Activated T-helper 17 cell treated with anti-CD3 and anti-CD28 coated beads, Interleukin-2, amount 50 U/mL, for 72 hours (primary cell): Measurements from ENCODE around the gene DNASE1L2. TPM values are rescaled to one million over a fixed set of nuclear protein-coding genes. Genes with fewer than 3 reads are reported as not detected.
"Not testable (repeated sequence)": the region's sequence is repeated elsewhere in the genome, so short reads cannot be mapped to it uniquely, and the experiment has no call there.

Source experiments
- ATAC-seq: fragments of 150-1000 bp; cut with Tn5 transposase; replicated peaks from 2 replicates; pipeline ENCODE4 v1.10.0; 2021; ENCODE audit warnings: mild to moderate bottlenecking, moderate library complexity
- H3K27ac Mint-ChIP-seq: one replicate; pipeline ENCODE4 v1.8.0; 2022; ENCODE audit warnings: mixed read lengths
- H3K27me3 Mint-ChIP-seq: one replicate; pipeline ENCODE4 v1.8.0; 2022; ENCODE audit warnings: mixed read lengths
- H3K36me3 Mint-ChIP-seq: one replicate; pipeline ENCODE4 v1.8.0; 2022; ENCODE audit warnings: low read depth, mild to moderate bottlenecking, mixed read lengths
- H3K4me1 Mint-ChIP-seq: one replicate; pipeline ENCODE4 v1.8.0; 2022; ENCODE audit warnings: mixed read lengths
- H3K4me3 Mint-ChIP-seq: one replicate; pipeline ENCODE4 v1.8.0; 2022; ENCODE audit warnings: mild to moderate bottlenecking, mixed read lengths
- H3K9me3 Mint-ChIP-seq: one replicate; pipeline ENCODE4 v1.8.0; 2022; ENCODE audit warnings: mixed read lengths
- total RNA-seq, 2 donors: library from RNA; stranded (reverse); gene quantifications; one replicate each; pipeline ENCODE4 v1.2.3, GENCODE V29; 2022

DNASE1L2 gene
- total RNA-seq, 2 donors from 2014 or later, result 2.4 to 2.7 TPM

GRCh38 chr16:2237102-2237482, 848 bp downstream of the DNASE1L2 start:
- no peaks in the 10 kb centered on the region for H3K9me3 Mint-ChIP-seq
- H3K27me3 Mint-ChIP-seq, result no peaks in the 10 kb centered on the region
- H3K4me1 Mint-ChIP-seq, result no peaks in the 10 kb centered on the region
- peaks cover 29% of the 10 kb centered on the region for H3K36me3 Mint-ChIP-seq
- H3K27ac Mint-ChIP-seq, result no peak overlapping the region
- no peak overlapping the region for H3K4me3 Mint-ChIP-seq
- ATAC-seq, result no peak

GRCh38 chr16:2237493-2238149, 1.4 kb downstream of the DNASE1L2 start:
- no peak overlapping the region for H3K27ac Mint-ChIP-seq
- ATAC-seq, result no peak
- H3K4me3 Mint-ChIP-seq, result no peak overlapping the region
- H3K9me3 Mint-ChIP-seq, result no peaks in the 10 kb centered on the region
- H3K36me3 Mint-ChIP-seq, result peaks cover 34% of the 10 kb centered on the region
- H3K27me3 Mint-ChIP-seq, result no peaks in the 10 kb centered on the region
- H3K4me1 Mint-ChIP-seq, result no peaks in the 10 kb centered on the region

DNA sequence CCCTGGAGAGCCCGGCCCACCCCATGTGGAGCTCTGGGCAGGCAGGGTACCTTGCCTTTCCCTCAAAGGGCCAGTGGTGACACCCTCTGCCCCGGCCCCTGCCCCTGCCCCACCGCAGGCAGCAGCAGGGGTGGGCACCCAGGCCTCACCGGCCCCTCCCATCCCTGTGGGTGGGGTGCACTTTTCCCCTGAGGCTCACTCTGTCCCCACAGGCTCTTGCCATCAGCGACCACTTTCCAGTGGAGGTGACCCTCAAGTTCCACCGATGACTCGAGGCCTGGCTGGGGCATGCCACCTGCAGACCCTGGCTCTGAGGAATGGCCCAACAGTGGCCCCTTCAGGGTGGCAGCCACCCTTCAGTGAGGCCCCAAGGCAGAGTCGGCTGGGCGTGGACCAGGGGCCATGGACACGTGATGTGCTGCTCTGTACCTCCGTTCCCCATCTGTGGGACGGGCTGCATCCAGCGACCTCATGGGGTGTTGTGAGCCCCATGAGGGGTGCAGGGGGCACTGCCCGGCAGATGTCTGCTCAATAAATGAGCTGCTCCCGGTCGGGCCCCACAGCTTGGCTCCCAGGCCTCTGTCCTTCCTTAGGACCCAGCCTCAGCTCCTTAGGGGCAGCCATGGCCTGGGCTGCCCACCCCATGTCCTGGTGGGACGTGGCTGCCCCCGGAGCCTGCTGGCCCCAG, 2.0 kb downstream of the DNASE1L2 start:
- Mint-ChIP-seq H3K4me1 (no peaks in the 10 kb centered on the region), H3K9me3 (no peaks in the 10 kb centered on the region), H3K36me3 (peaks cover 35% of the 10 kb centered on the region), H3K27me3 (no peaks in the 10 kb centered on the region), H3K4me3 (no peak overlapping the region), H3K27ac (no peak overlapping the region)
- no peak for ATAC-seq

DNA sequence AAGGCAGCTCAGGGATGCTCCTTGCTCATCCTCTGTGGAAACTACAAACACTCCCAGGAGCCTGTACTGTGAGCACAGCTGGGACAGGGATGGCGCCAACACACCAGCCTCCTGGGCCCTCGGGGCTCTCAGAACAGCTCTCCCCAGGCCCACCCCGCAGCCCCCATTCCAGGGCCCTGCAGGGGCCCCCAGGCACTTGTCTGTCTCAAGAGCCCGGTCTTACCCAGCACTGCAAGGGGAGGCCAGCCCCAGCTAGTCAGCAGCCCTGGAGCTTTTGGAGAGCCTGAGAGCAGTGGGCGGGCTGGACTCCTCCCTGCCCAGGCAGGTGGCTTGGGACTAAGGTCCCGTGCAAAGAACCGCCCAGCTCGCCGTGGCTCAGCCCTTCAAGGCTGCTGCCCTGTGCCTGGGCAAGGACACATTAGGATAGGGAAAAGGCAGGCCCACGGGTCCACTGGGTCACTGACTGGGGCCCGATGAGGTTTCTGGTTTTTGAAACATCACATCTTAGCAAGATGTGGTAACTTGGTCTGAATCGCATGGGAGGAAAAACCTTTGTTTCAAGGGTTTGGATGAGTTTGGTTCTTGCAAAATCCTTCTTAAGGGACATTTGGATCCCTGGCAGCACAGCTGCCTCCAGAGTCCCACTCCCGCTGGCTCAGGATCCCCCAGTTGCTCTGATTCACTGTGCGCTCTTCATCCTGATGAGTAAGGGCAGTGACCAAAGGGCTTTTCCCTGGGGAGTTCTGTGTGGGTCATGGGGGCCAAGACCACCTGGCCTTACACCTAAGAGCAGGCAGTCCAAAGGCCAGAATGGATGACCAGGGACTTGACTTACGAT, 2.8 kb downstream of the DNASE1L2 start:
- peaks cover 29% of the 10 kb centered on the region for H3K36me3 Mint-ChIP-seq
- no peaks in the 10 kb centered on the region for H3K9me3 Mint-ChIP-seq
- ATAC-seq, result no peak
- H3K4me1 Mint-ChIP-seq, result no peaks in the 10 kb centered on the region
- H3K4me3 Mint-ChIP-seq, result no peak overlapping the region
- no peaks in the 10 kb centered on the region for H3K27me3 Mint-ChIP-seq
- no peak overlapping the region for H3K27ac Mint-ChIP-seq

DNA sequence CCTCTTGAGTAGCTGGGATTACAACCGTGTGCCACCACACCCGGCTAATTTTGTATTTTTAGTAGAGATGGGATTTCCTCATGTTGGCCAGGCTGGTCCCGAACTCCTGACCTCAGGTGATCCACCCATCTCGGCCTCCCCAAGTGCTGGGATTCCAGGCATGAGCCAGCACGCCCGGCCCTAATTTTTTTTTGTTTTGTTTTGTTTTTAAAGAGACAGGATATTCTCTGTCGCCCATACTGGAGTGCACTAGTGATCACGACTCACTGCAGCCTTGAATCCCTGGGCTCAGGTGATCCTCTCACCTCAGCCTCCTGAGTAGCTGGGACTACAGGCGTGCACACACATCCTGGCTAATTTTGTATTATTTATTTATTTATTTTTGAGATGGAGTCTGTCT, 4.1 kb downstream of the DNASE1L2 start:
- H3K4me3 Mint-ChIP-seq, H3K4me1 Mint-ChIP-seq, H3K9me3 Mint-ChIP-seq, H3K27ac Mint-ChIP-seq, H3K27me3 Mint-ChIP-seq, ATAC-seq: not testable (repeated sequence)
- peaks cover 23% of the 10 kb centered on the region for H3K36me3 Mint-ChIP-seq

DNA sequence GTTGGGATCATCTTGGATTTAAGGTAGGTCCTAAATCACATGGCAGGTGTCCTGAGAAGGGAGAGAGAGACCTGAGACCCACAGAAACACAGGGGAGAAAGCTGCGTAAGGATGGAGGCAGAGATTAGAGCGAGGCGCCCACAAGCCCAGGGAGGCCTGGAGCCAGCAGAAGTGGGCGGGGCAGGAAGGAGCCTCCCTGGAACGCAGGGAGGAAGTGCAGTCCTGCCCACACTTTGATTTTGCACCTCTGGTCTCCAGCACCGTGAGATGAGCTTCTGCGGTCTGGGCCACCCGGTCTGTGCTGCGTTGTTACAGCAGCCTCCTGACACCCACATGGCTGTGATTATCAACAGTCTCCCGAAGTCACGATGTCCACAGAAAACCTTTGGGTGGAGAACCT, 6.4 kb downstream of the DNASE1L2 start:
- no peak overlapping the region for H3K4me3 Mint-ChIP-seq
- no peak for ATAC-seq
- H3K36me3 Mint-ChIP-seq, result peaks cover 32% of the 10 kb centered on the region

DNA sequence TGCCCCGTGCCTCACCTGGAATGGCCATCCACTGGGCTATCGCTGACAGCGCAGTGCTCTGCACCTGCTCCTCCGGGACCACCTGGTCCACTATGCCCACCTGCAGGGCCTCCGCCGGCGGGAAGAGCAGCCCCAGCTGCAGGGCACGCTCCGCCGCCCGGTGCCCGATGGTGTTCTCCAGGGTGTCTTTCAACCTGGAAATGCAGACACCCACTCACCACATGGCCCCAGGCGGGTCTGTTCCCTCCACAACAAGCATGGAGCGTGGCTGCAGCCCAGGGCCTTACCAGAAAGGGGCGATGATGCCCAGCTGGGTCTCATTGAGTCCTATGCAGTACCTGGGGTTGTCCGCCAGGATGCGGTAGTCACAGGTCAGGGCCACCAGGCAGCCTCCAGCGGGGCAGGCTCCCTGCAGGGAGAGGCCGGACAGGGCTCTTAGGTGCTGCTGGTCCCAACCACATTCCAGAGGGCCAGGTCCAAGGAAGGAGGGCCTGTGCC, 6.8 kb downstream of the DNASE1L2 start:
- H3K27ac Mint-ChIP-seq, result no peak overlapping the region
- no peaks in the 10 kb centered on the region for H3K27me3 Mint-ChIP-seq
- H3K4me3 Mint-ChIP-seq, result no peak overlapping the region
- H3K4me1 Mint-ChIP-seq, result no peaks in the 10 kb centered on the region
- H3K9me3 Mint-ChIP-seq, result no peaks in the 10 kb centered on the region
- H3K36me3 Mint-ChIP-seq, result peaks cover 37% of the 10 kb centered on the region
- no peak for ATAC-seq

More for the DNA sequence above, 6.4 kb downstream of the DNASE1L2 start:
- H3K27me3 Mint-ChIP-seq, result no peaks in the 10 kb centered on the region
- no peaks in the 10 kb centered on the region for H3K9me3 Mint-ChIP-seq
- no peak overlapping the region for H3K27ac Mint-ChIP-seq
- no peaks in the 10 kb centered on the region for H3K4me1 Mint-ChIP-seq

DNA sequence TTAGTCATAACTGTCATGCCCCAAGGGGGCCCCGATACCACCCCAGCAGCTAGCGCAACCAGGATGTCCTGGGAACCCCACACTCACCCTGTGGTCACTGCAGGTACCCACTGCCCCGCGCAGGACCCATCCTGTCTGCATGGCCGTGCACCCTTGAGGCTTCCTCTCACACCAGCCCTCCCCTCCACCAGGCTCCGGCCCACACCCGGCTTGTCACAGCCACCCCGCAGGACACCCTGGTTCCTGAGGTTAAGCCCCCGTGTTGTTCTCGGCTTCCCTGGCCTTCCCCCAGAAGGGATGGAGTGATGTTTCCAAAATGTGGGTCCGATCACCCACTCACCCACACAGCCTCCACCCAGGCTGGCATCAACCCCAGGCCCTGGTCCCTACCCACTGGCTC, 7.5 kb downstream of the DNASE1L2 start:
- no peaks in the 10 kb centered on the region for H3K4me1 Mint-ChIP-seq
- no peak overlapping the region for H3K4me3 Mint-ChIP-seq
- peaks cover 43% of the 10 kb centered on the region for H3K36me3 Mint-ChIP-seq
- no peaks in the 10 kb centered on the region for H3K27me3 Mint-ChIP-seq
- H3K9me3 Mint-ChIP-seq, result no peaks in the 10 kb centered on the region
- H3K27ac Mint-ChIP-seq, result no peak overlapping the region
- ATAC-seq, result no peak

DNA sequence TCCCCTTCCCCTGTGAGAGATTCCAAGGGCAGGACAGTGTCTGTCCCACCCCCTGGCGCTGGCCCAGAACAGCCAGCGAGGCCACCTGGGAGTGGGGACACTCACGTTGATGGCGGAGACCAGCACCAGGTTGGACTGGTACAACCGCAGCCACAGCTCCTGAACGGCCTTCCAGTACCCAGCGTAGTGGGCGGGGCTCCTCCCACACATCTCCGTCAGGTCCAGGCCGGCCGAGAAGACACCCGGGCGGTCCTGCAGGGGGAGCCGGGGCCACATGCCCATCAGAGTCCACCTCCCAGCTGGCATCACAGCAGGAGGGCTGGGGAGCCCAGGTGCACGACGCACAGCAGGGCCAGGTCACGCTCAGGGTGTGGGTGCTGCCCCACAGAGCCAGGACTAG, 8.1 kb downstream of the DNASE1L2 start:
- no peaks in the 10 kb centered on the region for H3K27me3 Mint-ChIP-seq
- H3K4me1 Mint-ChIP-seq, result no peaks in the 10 kb centered on the region
- ATAC-seq, result no peak
- H3K36me3 Mint-ChIP-seq, result peaks cover 43% of the 10 kb centered on the region
- H3K9me3 Mint-ChIP-seq, result no peaks in the 10 kb centered on the region
- H3K4me3 Mint-ChIP-seq, result no peak overlapping the region
- no peak overlapping the region for H3K27ac Mint-ChIP-seq

GRCh38 chr16:2244926-2245795, 8.9 kb downstream of the DNASE1L2 start:
- ATAC-seq, result no peak
- peaks cover 43% of the 10 kb centered on the region for H3K36me3 Mint-ChIP-seq
- no peak overlapping the region for H3K4me3 Mint-ChIP-seq
- no peak overlapping the region for H3K27ac Mint-ChIP-seq
- no peaks in the 10 kb centered on the region for H3K9me3 Mint-ChIP-seq
- H3K27me3 Mint-ChIP-seq, result no peaks in the 10 kb centered on the region
- H3K4me1 Mint-ChIP-seq, result no peaks in the 10 kb centered on the region

GRCh38 chr16:2246301-2246885, 10.1 kb downstream of the DNASE1L2 start:
- no peak overlapping the region for H3K4me3 Mint-ChIP-seq
- no peaks in the 10 kb centered on the region for H3K9me3 Mint-ChIP-seq
- ATAC-seq, result no peak
- H3K36me3 Mint-ChIP-seq, result peaks cover 49% of the 10 kb centered on the region
- H3K4me1 Mint-ChIP-seq, result no peaks in the 10 kb centered on the region
- no peaks in the 10 kb centered on the region for H3K27me3 Mint-ChIP-seq
- H3K27ac Mint-ChIP-seq, result no peak overlapping the region

GRCh38 chr16:2250652-2251295, 14.5 kb downstream of the DNASE1L2 start:
- H3K27ac Mint-ChIP-seq, result peak overlapping the region; percentile 81
- no peaks in the 10 kb centered on the region for H3K4me1 Mint-ChIP-seq
- H3K4me3 Mint-ChIP-seq, result peak overlapping the region; percentile 85
- H3K27me3 Mint-ChIP-seq, result no peaks in the 10 kb centered on the region
- peaks cover 59% of the 10 kb centered on the region for H3K36me3 Mint-ChIP-seq
- no peaks in the 10 kb centered on the region for H3K9me3 Mint-ChIP-seq
- ATAC-seq, result peak; percentile 28

- Mint-ChIP-seq H3K9me3 (no peaks in the 10 kb centered on the region), H3K4me1 (no peaks in the 10 kb centered on the region), H3K4me3 (peak within 1 kb of the TSS; percentile 85), H3K27me3 (no peaks in the 10 kb centered on the region), H3K36me3 (peaks cover 62% of the 10 kb centered on the region), H3K27ac (peak within 1 kb of the TSS; percentile 81)
- peak; percentile 94 for ATAC-seq
Measured at GRCh38 chr16:2251296-2252111, 15.3 kb downstream of the DNASE1L2 start, which contains the start of gene ECI1. Gene ECI1 (minus strand): TSS chr16:2251587. CDS start chr16:2251566, 21 bp downstream.
